Activated CD4-positive, alpha-beta T cell treated with anti-CD3 and anti-CD28 coated beads, Interleukin-2, amount 10 ng/mL, durations not matched to agents 24 days and 14 days (primary cell): ENCODE measurements around the gene MCMBP. TPM values are rescaled to one million over a fixed set of nuclear protein-coding genes. Genes with fewer than 3 reads are reported as not detected.

Source experiments
- DNase-seq: peaks from one replicate; pipeline ENCODE4 v3.0.0; 2022
- H3K27ac Mint-ChIP-seq: one replicate; pipeline ENCODE4 v1.8.0; 2022; ENCODE audit warnings: mild to moderate bottlenecking, mixed read lengths
- H3K27me3 Mint-ChIP-seq: one replicate; pipeline ENCODE4 v1.8.0; 2022; ENCODE audit warnings: mixed read lengths
- H3K36me3 Mint-ChIP-seq: one replicate; pipeline ENCODE4 v1.8.0; 2022; ENCODE audit warnings: low read depth, mild to moderate bottlenecking, mixed read lengths
- H3K4me1 Mint-ChIP-seq: one replicate; pipeline ENCODE4 v1.8.0; 2021; ENCODE audit warnings: mixed read lengths
- H3K4me3 Mint-ChIP-seq: one replicate; pipeline ENCODE4 v1.8.0; 2022; ENCODE audit warnings: mild to moderate bottlenecking, moderate library complexity, mixed read lengths
- H3K9me3 Mint-ChIP-seq: one replicate; pipeline ENCODE4 v1.8.0; 2021; ENCODE audit warnings: mixed read lengths
- intact Hi-C: fragments of 100-400 bp; cut with micrococcal nuclease; formaldehyde crosslinking; loops from one replicate; pipeline ENCODE4 v1.15.1; 2023
- total RNA-seq: library from RNA; stranded (reverse); gene quantifications from 2 replicates; pipeline ENCODE4 v1.2.3, GENCODE V29; 2022

Gene MCMBP
- total RNA-seq, 1 donor from 2014 or later, result 128 TPM

DNA sequence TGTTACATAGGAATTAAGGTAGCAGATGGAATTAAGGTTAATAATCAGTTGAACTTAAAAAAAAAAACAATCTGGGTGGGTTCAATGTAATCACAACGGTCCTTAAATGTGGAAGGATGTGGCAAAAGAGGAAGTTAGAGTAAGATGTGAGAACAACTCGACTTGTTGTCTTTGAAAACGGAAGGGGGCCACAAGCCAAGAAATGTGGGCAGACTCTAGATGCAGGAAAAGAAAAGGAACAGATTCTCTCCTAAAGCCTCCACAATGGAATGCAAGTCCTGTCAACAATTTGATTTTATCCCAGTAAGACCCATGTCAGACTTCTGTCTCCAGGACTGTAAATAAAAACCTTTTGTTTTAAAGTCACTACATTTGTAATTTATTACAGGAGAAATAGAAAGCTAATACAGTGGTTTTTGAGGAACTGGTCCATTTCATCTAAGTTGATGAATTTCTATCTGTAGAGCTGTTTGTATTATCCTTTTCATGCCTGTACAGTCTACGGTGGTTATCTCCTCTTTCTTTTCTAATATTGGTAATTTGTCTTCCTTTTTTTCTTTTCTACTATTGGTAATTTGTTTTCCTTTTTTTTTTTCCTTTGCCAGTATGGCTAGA lies 8.6 kb downstream of the MCMBP start:
- no peak overlapping the region for H3K27ac Mint-ChIP-seq
- intact Hi-C loops, result no loop called here
- peaks cover 43% of the 10 kb centered on the region for H3K4me1 Mint-ChIP-seq
- no peak overlapping the region for H3K4me3 Mint-ChIP-seq
- no peak for DNase-seq
- H3K36me3 Mint-ChIP-seq, result peaks cover 31% of the 10 kb centered on the region
- H3K9me3 Mint-ChIP-seq, result no peaks in the 10 kb centered on the region
- H3K27me3 Mint-ChIP-seq, result no peaks in the 10 kb centered on the region

DNA sequence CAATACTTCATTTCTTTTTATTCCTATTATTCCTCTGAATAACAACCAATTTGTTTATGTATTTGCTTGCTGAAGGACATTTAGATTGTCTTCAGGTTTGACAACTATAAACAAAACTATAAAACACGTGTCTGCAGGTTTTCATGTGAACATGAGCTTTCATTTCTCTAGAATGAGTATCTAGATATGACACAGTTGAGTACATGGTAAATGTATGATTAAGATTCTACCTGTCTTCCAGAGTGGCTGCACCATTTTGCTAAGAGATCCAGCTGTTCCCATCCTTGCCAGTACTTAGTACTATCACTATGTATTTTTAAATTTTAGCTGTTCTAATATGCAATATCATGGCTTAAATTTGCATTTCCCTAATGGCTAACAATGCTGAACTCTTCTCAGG lies 10.1 kb downstream of the MCMBP start:
- Mint-ChIP-seq H3K9me3 (no peaks in the 10 kb centered on the region), H3K4me1 (peaks cover 35% of the 10 kb centered on the region), H3K4me3 (no peak overlapping the region), H3K27ac (no peak overlapping the region), H3K36me3 (peaks cover 27% of the 10 kb centered on the region), H3K27me3 (no peaks in the 10 kb centered on the region)
- intact Hi-C loops, result no loop called here
- DNase-seq, result no peak

DNA sequence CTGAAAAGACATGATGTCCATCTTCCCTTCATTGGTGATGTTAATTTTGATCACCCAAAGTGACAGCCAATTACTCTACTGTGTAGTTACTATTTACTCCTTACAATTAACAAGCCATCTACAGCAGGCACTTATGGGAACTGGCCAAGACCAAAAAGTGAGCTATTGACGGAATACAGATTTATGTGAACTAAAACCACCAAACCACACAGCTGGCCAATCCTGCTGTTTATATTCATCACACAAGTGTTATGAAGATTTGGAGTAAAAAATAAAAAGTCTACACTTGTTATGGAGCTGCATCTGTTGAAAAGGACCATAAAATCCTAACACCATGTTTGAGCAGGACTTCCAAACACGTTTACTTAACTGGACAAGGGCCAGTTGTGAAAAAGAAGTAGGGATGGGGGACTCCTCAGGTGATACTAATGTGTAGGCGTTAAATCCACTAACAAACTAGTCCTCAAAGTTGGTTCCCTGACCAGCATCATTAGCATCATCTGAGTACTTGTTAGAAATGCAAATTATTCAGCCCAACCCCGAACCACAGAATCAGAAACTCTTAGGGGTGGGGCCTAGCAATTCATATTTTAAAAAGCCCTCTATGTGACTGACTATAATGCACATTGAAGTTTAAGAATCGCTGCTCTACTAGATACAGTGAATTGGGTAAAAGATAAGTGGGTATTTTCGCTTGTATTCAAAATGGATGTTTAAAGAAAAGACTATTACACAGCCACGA lies 11.6 kb downstream of the MCMBP start:
- Mint-ChIP-seq H3K4me3 (no peak overlapping the region), H3K27ac (no peak overlapping the region), H3K9me3 (no peaks in the 10 kb centered on the region), H3K4me1 (peaks cover 32% of the 10 kb centered on the region), H3K36me3 (peaks cover 31% of the 10 kb centered on the region), H3K27me3 (no peaks in the 10 kb centered on the region)
- DNase-seq, result no peak
- intact Hi-C loops, result no loop called here

DNA sequence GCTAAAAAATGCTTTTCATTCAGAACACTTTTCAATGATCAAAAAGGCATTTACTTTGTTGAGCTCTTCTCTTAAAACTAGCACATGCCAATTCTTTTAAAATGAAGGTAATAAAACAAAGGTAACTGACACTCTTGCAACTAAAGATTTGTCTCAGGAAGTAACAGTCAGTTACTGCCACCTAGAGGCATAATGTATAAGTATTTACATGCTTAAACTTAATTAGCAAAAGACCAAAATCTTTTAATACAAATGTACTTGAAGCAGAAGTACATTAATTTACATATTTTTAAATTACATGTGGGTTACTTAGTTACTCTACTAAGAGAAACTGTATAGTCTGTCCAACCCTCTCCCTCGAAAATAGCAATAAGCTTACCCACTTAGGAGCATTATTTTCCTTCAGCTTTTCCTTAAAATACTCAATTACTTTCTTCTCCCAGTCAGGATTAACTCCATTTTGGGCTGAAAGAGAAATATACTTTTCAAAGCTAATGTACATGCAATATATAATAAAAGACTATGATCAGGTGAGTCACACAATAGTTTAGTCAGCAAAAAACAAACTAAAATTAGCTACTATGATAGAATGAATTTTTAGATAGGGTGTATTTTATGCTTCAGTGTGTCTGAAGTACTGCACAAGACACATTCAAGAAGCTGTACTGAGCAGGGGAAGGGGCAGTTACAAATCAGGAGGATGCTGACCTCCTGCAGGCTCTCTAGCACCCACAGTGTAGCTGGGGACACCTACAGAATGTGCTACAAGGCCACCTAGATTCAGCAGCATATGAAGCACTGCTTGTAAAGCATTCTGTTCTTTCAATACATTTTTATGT lies 13.0 kb downstream of the MCMBP start:
- H3K4me3 Mint-ChIP-seq, result no peak overlapping the region
- no peaks in the 10 kb centered on the region for H3K9me3 Mint-ChIP-seq
- peak overlapping the region; percentile 4 for H3K27ac Mint-ChIP-seq
- peaks cover 28% of the 10 kb centered on the region for H3K4me1 Mint-ChIP-seq
- H3K36me3 Mint-ChIP-seq, result peaks cover 28% of the 10 kb centered on the region
- intact Hi-C loops, result loop anchor here (1.0 to 5.0 kb wide), 3 partner anchors 109 to 252 kb away; no protein-coding TSS in a partner anchor
- no peaks in the 10 kb centered on the region for H3K27me3 Mint-ChIP-seq
- DNase-seq, result peak; percentile 59

DNA sequence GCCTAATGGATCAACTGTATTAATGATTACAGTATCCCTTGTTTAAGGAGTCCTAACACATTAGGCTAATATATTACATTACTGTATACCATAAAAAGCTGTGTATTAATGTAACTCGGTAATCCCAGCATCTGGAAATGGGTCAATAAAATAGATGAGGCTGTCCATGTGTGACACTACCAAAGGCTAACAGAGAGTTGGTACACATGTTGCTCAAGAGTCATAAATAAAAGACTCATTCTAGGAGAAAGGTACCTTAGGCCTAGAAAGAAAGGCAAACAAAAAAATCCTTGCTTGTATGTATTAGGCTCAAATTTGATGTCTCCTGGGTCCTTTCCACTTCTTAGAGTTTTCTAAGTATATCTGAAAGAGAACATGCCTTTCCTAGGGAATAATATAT lies 14.6 kb downstream of the MCMBP start:
- Mint-ChIP-seq H3K27me3 (no peaks in the 10 kb centered on the region), H3K27ac (no peak overlapping the region), H3K36me3 (peaks cover 24% of the 10 kb centered on the region), H3K4me3 (no peak overlapping the region), H3K4me1 (peaks cover 22% of the 10 kb centered on the region), H3K9me3 (no peaks in the 10 kb centered on the region)
- intact Hi-C loops, result loop anchor here (5.0 kb wide), 1 partner anchor 251 kb away; no protein-coding TSS in a partner anchor
- DNase-seq, result no peak

DNA sequence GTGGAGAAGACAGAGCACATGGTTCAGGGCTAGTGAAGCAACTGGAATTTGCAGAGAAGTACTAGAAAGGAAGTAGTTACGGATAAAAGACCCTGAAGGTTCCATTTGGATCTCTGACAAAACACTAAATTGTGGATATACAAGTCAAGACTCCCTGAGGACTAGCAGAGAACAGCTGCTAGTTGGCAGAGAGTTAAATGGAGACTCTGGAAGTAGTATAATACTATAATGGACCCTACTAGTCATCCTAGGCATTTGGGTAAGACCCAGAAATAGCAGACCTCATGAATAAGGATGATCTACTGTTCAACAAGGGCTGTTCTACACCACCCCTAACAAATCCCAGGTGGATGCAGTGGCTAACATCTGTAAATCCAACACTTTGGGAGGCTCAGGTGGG lies 19.1 kb downstream of the MCMBP start:
- intact Hi-C loops, result no loop called here
- DNase-seq, result no peak
- H3K4me1 Mint-ChIP-seq, result no peaks in the 10 kb centered on the region
- H3K9me3 Mint-ChIP-seq, result no peaks in the 10 kb centered on the region
- no peak overlapping the region for H3K27ac Mint-ChIP-seq
- H3K4me3 Mint-ChIP-seq, result no peak overlapping the region
- H3K27me3 Mint-ChIP-seq, result no peaks in the 10 kb centered on the region
- peaks cover 33% of the 10 kb centered on the region for H3K36me3 Mint-ChIP-seq

DNA sequence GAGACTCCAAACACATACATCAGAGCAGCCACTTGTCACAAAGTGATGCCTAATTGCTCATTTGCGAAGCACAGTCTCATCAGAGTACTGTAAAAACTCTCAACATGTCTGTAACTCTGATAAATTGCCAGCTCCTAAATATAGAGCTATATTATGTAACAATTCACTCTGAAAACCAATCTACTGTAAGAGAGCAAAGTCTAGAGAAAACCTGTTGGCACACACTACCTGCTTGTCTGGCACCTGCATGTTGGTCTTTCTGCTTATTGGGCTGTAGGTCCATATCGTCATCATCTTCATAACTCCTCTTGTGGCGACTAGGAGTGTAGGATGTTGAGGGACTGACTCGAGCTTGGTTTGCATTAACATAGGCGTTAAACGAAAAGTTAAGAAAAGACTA lies 19.8 kb downstream of the MCMBP start:
- no peak overlapping the region for H3K27ac Mint-ChIP-seq
- intact Hi-C loops, result no loop called here
- H3K9me3 Mint-ChIP-seq, result no peaks in the 10 kb centered on the region
- peaks cover 37% of the 10 kb centered on the region for H3K36me3 Mint-ChIP-seq
- no peaks in the 10 kb centered on the region for H3K27me3 Mint-ChIP-seq
- H3K4me1 Mint-ChIP-seq, result no peaks in the 10 kb centered on the region
- no peak overlapping the region for H3K4me3 Mint-ChIP-seq
- no peak for DNase-seq

DNA sequence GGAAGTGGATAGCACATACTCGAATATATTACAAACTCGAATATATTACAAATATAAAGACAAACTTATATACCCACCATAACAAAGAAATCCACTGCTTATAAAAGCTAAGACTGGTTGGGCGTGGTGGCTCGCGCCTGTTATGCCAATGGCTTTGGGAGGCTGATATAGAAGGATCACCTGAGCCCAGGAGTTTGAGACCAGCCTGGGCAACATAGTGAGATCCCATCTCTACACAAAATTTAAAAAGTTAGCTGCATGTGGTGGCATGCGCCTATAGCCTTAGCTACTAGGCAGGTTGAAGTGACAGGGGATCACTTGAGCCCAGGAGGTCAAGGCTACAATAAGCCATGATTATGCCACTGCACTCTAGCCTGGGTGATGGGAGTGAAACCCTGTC lies 20.4 kb downstream of the MCMBP start:
- Mint-ChIP-seq H3K9me3 (no peaks in the 10 kb centered on the region), H3K27me3 (no peaks in the 10 kb centered on the region), H3K36me3 (peaks cover 38% of the 10 kb centered on the region), H3K27ac (no peak overlapping the region), H3K4me3 (no peak overlapping the region), H3K4me1 (no peaks in the 10 kb centered on the region)
- DNase-seq, result no peak
- intact Hi-C loops, result no loop called here

DNA sequence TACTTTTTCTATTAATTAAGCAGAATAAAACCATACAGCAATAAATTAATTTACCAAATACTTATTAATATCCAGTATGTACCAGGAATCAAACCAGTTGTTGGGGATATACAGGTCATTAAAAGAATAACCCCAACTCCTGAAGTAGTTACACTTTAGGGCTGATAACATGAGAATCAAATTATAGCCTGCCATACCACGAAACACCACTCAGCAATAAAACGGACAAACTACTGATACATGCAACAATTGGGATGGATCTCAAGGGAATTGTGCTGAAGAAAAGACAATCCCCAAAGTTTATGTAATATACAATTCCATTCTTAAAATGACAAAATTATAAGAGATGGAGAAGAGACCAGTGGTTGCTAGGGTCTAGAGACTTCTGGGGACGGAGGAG lies 22.7 kb downstream of the MCMBP start:
- Mint-ChIP-seq H3K27me3 (no peaks in the 10 kb centered on the region), H3K36me3 (peaks cover 45% of the 10 kb centered on the region), H3K9me3 (no peaks in the 10 kb centered on the region), H3K27ac (peak overlapping the region; percentile 8), H3K4me1 (peaks cover 4% of the 10 kb centered on the region), H3K4me3 (no peak overlapping the region)
- no peak for DNase-seq
- intact Hi-C loops, result no loop called here

DNA sequence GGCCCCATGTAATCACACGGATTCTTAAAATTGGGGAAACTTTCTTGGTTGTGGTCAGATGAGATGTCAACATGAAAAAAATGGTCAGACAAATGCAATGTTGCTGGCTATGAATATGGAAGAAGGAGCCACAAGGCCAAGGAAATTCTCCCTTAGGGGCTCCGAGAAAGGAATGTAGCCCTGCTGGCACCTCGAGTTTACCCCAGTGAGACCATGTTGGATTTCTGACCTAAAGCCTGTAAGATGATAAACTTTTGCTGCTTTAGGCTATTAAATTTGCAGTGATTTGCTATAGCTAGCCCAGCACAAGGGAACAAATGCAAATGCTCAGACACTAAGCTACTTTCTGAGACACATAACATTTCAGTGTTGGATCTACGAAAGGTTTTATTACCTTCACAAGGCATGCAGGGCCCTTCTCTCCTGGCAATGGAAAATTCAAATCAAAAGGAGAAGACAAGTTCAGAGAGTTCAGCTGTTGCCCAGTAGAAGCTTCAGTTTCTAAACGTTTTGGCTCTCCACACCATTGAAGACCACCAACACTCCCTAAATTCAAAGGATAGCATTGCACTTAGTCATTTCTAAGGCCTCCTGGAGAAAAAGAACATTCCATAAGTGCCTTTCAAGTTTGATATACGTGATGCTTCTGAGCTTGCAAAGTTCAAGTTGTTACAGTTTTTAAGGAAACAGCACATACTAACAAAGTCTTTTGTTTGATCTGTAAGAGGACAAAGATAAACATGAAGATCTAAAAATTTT lies 23.4 kb downstream of the MCMBP start:
- Mint-ChIP-seq H3K4me3 (no peak overlapping the region), H3K4me1 (peaks cover 4% of the 10 kb centered on the region), H3K36me3 (peaks cover 51% of the 10 kb centered on the region), H3K27ac (no peak overlapping the region), H3K9me3 (no peaks in the 10 kb centered on the region), H3K27me3 (no peaks in the 10 kb centered on the region)
- DNase-seq, result no peak
- intact Hi-C loops, result no loop called here

DNA sequence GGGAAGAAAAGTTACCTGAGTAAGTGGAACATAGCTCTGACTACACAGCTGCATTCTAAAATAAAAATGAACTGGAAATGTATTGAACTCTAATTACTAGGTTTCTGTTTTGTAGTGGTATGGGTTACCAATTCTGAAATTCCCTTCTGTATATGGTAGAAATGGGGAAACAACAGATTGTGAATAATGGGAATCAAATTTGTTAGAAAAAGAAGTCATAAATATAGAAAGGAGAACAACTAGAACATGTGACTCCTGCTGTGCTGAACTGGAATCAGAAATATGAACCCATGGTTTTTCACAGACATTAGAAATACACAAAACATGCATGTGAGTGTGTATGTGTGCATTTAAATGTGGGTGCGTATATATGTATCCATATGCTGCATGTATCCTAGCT lies 27.0 kb downstream of the MCMBP start:
- H3K9me3 Mint-ChIP-seq, result no peaks in the 10 kb centered on the region
- H3K27me3 Mint-ChIP-seq, result no peaks in the 10 kb centered on the region
- peaks cover 4% of the 10 kb centered on the region for H3K4me1 Mint-ChIP-seq
- no peak overlapping the region for H3K4me3 Mint-ChIP-seq
- intact Hi-C loops, result no loop called here
- DNase-seq, result no peak
- H3K27ac Mint-ChIP-seq, result no peak overlapping the region
- peaks cover 67% of the 10 kb centered on the region for H3K36me3 Mint-ChIP-seq

DNA sequence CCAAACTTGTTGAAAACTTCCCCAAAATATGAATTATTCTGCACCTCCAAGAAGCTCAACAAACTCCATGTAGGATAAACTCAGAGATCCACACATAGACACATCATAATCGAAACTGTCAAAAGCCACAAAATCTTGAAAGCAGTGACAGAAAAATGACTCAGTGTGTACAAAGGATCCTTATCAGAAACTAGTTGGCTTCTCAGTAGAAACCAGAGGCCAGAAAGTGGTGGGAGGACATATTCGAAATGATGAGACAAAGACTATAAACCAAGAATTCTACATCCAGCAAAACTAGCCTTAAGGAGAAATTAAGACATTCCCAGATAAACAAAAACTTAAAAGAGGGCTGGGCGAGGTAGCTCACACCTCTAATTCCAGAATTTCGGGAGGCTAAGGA lies 38.5 kb downstream of the MCMBP start:
- Mint-ChIP-seq H3K9me3 (peaks cover 9% of the 10 kb centered on the region), H3K4me1 (peaks cover 22% of the 10 kb centered on the region), H3K36me3 (peaks cover 88% of the 10 kb centered on the region), H3K27me3 (no peaks in the 10 kb centered on the region), H3K27ac (peak overlapping the region; percentile 72), H3K4me3 (peak overlapping the region; percentile 24)
- DNase-seq, result no peak
- intact Hi-C loops, result loop anchor here (1.0 to 5.0 kb wide), 2 partner anchors 52 to 148 kb away; no protein-coding TSS in a partner anchor

DNA sequence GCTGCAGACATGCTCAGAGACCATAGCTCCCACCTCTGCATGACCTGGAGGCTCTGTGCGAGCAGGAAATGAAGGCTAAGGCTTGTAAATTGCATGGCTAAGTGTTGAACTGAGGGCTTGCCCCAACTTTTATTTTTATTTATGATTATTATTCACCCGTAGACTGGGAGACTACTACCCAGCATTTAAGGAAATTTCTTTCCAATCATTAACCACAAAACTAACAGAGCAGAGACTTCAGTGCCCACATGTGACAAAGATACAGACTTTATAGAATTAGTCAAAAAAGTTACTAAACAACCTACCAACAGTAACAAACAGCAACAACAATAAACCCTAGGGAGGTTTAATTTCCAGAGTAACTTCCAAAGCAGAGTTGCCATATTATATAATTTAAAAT lies 39.7 kb downstream of the MCMBP start:
- H3K27ac Mint-ChIP-seq, result no peak overlapping the region
- H3K27me3 Mint-ChIP-seq, result no peaks in the 10 kb centered on the region
- peaks cover 22% of the 10 kb centered on the region for H3K4me1 Mint-ChIP-seq
- intact Hi-C loops, result loop anchor here (5.0 kb wide), 1 partner anchor 51 kb away; no protein-coding TSS in a partner anchor
- H3K36me3 Mint-ChIP-seq, result peaks cover 87% of the 10 kb centered on the region
- no peak overlapping the region for H3K4me3 Mint-ChIP-seq
- no peak for DNase-seq
- peaks cover 9% of the 10 kb centered on the region for H3K9me3 Mint-ChIP-seq
